Bronchial epithelial cell (primary cell): Measurements from ENCODE around the gene FBXW7. TPM values are rescaled to one million over a fixed set of nuclear protein-coding genes. Genes with fewer than 3 reads are reported as not detected.

ENCODE experiments used
- DNase-seq: peaks from one replicate; pipeline ENCODE4 v3.0.0-alpha.2; 2010; ENCODE audit warnings: low read depth
- FAIRE-seq: peaks from 2 replicates; lab custom pipeline; 2011; peaks lifted over from hg19 to GRCh38; lab: Jason Lieb, UNC
- H3K27me3 ChIP-seq: 2 replicates; pipeline ENCODE4 v1.5.1; 2011; ENCODE audit warnings: low read length; ENCODE audit not compliant: control insufficient read depth, insufficient read depth
- H3K36me3 ChIP-seq: 2 replicates; pipeline ENCODE4 v1.5.1; 2011; ENCODE audit warnings: low read length; ENCODE audit not compliant: control insufficient read depth, insufficient read depth
- H3K4me3 ChIP-seq: 2 replicates; pipeline ENCODE4 v1.5.1; 2011; ENCODE audit warnings: mild to moderate bottlenecking, low read depth, low read length, control low read depth
- total RNA-seq: library from RNA; depleted of rRNA; stranded (reverse); fragments of >200 nt; gene quantifications from 2 replicates; pipeline ENCODE4 v1.2.1, GENCODE V29; 2014
- TF ChIP-seq, protein P1 (sequence below): IDR thresholded peaks from 2 replicates; pipeline ENCODE4 v1.5.1; 2011; ENCODE audit warnings: mild to moderate bottlenecking, moderate library complexity, low read length, control low read depth, inconsistent platforms; ENCODE audit not compliant: insufficient read depth, severe bottlenecking

Gene FBXW7
- total RNA-seq, 1 donor from 2014 or later = 145 TPM

DNA sequence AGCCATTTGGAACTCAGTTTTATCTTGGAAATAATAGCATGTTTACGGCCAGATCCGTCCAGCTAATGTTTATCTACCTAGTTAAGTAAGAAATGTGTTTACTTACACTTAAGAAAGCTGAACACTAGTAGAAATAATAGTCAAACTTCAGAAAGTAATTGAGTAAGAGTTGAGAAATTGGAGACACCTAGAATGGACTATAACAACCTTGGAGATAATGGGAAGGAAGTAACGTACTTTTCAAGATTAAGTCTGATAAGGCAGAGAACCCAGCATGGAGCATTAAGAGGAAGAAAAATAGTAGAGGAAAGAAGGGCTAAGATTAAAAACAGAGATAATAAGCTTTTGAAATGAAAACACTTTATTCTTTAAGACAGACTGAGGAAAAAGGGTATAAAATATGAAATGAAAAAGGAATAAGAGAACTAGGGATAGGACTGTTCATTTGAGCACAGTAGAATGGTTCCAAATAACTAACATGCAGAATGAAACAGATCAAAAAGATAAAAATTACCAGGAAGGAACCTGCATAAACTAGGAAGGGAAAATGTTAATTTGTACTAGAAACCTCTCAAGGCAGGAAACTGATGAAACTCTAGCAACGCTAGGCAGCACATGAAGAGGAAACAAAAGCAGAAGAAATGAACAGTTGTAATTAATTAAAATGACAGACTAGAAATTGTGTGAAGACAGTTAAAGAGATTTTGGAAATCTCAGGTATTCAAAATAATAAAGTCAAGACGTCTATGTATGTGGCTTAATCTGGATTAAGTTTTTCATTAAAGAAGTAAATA lies 71.7 kb downstream of the FBXW7 start:
- DNase-seq (no peak), FAIRE-seq (no peak)
- Histone ChIP-seq H3K27me3 (no peaks in the 10 kb centered on the region), H3K36me3 (no peaks in the 10 kb centered on the region), H3K4me3 (no peak overlapping the region)
- TF ChIP-seq, protein P1, sequence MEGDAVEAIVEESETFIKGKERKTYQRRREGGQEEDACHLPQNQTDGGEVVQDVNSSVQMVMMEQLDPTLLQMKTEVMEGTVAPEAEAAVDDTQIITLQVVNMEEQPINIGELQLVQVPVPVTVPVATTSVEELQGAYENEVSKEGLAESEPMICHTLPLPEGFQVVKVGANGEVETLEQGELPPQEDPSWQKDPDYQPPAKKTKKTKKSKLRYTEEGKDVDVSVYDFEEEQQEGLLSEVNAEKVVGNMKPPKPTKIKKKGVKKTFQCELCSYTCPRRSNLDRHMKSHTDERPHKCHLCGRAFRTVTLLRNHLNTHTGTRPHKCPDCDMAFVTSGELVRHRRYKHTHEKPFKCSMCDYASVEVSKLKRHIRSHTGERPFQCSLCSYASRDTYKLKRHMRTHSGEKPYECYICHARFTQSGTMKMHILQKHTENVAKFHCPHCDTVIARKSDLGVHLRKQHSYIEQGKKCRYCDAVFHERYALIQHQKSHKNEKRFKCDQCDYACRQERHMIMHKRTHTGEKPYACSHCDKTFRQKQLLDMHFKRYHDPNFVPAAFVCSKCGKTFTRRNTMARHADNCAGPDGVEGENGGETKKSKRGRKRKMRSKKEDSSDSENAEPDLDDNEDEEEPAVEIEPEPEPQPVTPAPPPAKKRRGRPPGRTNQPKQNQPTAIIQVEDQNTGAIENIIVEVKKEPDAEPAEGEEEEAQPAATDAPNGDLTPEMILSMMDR = no peak

DNA sequence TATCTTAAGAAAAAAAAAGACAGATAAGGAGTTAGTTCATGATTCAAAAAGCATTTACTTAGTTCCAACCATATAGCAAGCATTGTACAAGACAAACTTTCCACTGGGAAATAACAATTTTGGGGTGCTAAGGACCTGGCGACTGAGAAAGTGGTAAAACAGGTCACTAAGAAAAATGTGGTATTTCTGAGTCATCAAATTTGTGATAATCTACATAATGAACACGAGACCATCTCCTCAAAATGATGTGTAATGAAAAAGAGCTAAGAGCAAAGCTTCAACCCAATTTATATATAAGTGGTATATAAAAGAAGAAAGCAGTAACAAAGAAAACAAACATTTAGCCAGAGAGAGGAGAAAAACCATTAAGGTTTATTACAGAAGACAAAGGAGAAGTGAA lies 72.3 kb downstream of the FBXW7 start:
- no peak overlapping the region for H3K4me3 ChIP-seq
- DNase-seq (no peak), FAIRE-seq (no peak)
- no peaks in the 10 kb centered on the region for H3K36me3 ChIP-seq
- TF ChIP-seq, protein P1 = no peak
- H3K27me3 ChIP-seq = no peaks in the 10 kb centered on the region

DNA sequence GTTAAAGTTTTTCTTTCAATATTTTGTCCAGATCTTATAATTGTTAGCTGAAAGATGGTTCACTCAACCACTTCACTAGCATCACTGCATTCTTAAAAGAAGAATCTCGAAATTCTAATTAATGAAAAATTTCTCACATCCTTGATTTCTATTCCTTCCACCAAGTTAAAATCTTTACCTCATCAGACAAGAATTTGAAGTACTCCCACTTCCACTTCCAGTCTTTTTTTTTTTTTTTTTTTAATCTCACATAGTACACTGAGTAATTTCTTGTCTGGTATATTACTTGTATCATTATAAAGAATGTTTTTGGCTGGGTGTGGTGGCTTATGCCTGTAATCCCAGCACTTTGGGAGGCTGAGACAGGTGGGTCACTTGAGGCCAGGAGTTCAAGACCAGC lies 73.2 kb downstream of the FBXW7 start:
- FAIRE-seq (no peak), DNase-seq (peak; percentile 26)
- TF ChIP-seq, protein P1 = no peak
- H3K4me3 ChIP-seq = no peak overlapping the region
- no peaks in the 10 kb centered on the region for H3K27me3 ChIP-seq
- no peaks in the 10 kb centered on the region for H3K36me3 ChIP-seq

DNA sequence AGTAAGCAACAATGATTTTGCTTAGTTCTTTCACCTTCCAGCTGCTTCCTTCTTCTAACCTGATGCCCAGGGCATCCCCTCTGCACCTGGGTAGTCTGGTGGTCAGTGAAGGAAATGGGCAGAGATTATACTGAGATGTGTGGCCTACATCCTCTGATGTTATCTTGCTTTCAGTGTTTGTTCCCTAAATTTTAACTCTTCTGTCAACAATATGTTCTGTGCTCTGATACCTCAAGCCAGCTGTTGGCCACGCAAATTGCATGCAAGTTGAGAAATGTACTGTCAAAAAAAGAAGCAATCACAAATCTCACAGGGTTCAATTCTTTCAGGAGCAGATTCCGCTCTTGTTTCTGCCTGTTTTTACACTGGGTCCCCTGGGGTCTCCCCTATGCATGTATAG lies 73.8 kb downstream of the FBXW7 start:
- H3K36me3 ChIP-seq = no peaks in the 10 kb centered on the region
- TF ChIP-seq, protein P1 = no peak
- no peaks in the 10 kb centered on the region for H3K27me3 ChIP-seq
- DNase-seq = no peak
- H3K4me3 ChIP-seq = no peak overlapping the region
- no peak for FAIRE-seq

DNA sequence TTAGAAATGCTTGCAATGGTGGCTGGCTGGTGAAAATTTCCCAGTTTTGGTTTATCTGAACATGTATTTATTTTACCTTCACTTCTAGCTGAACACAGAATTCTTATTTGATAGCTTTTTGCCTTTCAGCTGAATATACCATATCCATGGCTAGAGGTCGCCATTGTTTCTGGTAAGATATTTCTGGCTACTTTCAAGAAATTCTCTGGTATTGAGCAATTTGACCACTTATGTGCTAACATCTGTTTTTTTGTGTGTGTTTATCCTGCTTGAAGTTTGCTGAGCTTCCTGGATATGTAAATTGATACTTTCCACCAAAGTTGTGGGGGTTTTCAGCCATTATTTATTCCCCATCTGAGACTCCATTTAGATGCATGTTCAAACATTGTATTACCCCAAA lies 75.4 kb downstream of the FBXW7 start:
- no peaks in the 10 kb centered on the region for H3K36me3 ChIP-seq
- TF ChIP-seq, protein P1 = no peak

More for the DNA sequence above, 75.4 kb downstream of the FBXW7 start:
- DNase-seq = peak; percentile 60
- FAIRE-seq = no peak
- H3K27me3 ChIP-seq = no peaks in the 10 kb centered on the region
- H3K4me3 ChIP-seq = no peak overlapping the region
